ENCODE measurements around the gene YKT6.

DNA sequence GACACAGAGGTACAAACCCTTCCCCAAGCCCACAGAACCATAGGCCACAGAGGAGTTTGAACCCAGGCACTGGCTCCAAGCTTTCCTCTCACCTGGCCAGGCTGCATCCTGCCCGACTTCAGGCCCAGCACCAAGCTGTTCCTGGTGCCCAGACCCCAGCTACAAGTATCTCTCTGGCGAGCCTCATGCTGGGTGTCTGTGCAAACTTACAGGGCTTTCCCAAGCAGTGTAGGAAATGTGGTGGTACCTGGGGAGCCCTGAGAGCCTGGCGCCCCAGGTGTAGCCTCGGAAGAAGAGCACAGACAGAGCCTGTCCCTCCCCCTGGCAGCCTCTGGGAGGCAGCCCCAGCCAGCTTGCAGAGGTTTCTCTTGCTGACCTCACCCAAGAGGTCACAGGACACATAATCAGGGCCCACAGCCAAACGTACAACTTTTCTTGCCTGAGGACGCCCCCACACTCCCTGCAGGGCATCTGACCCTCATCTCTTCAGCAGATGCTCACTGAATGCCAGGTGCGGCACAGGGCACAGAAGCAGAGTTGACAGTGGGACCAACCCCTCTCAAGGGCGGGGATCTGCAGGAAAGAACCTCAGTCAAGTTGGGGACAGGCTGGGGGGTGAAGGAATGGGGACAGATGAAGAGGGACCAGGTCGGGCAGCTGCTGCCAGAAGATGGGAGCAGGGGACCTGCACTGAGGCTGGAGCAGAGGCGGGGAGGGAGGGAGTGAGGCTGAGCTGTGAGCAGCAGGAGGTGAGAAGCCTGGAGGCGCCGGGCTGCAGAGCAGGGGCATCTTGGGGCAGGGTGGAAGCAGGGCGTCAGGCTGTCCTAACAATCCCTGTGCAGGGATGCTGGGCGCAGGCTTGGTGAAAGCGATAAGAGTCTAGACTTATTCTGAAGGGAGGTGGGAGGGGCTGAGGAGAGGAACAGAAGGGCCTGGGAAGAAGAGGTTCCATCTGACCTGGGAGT, 43.4 kb upstream of the YKT6 start:
- TF ChIP-seq, protein P1, sequence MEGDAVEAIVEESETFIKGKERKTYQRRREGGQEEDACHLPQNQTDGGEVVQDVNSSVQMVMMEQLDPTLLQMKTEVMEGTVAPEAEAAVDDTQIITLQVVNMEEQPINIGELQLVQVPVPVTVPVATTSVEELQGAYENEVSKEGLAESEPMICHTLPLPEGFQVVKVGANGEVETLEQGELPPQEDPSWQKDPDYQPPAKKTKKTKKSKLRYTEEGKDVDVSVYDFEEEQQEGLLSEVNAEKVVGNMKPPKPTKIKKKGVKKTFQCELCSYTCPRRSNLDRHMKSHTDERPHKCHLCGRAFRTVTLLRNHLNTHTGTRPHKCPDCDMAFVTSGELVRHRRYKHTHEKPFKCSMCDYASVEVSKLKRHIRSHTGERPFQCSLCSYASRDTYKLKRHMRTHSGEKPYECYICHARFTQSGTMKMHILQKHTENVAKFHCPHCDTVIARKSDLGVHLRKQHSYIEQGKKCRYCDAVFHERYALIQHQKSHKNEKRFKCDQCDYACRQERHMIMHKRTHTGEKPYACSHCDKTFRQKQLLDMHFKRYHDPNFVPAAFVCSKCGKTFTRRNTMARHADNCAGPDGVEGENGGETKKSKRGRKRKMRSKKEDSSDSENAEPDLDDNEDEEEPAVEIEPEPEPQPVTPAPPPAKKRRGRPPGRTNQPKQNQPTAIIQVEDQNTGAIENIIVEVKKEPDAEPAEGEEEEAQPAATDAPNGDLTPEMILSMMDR (IDR thresholded peaks at IDR 0.05; ENCODE audit: low read depth, low read length), result no peak
- no peak for TF ChIP-seq EZH2phosphoT487 (IDR thresholded peaks at IDR 0.05; ENCODE audit: low read depth)
